HG03103 (cell line): ENCODE measurements around the gene BPHL.
A peak's percentile ranks its signal among the peaks of the same experiment; 100 is the strongest.
"Not testable (repeated sequence)": the region's sequence is repeated elsewhere in the genome, so short reads cannot be mapped to it uniquely, and the experiment has no call there.

Experiments
- ATAC-seq: cut with Tn5 transposase; IDR thresholded peaks from one replicate; pipeline ENCODE4 v1.9.1; 2021; ENCODE audit warnings: low read depth; ENCODE audit not compliant: unreplicated experiment

BPHL gene

DNA sequence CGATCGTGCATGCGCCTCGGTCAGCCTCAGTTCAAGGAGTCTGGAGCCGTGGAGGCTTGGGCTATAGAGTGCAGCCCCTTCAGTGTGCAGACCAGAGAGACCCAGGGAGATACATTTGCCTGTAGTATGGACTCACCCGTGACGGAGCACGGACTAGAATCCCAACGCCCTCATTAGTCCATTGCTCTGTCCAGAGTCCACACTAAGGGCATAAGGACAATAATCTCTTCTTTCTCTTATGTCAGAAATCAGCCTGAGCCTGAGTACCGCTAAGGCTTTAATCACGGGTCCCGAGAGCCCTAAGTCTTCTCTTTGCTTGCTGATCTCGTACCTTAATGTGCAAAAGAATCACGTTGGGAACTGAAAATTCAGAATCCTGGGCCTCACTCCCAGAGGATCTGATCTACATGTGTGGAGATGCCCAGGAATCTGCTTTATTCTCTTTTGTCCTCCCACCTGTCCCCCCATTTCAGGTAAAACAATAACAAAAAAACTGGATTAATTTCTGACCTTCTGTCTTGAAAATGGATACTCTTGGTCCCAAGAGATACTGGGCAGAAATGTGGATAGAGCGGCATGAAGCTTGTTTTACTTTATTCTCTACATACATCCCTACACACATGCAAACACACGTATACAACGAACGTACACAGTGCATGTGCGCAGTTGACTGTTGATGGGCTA is 671 bp downstream of the BPHL start:
- ATAC-seq: peak; percentile 27

DNA sequence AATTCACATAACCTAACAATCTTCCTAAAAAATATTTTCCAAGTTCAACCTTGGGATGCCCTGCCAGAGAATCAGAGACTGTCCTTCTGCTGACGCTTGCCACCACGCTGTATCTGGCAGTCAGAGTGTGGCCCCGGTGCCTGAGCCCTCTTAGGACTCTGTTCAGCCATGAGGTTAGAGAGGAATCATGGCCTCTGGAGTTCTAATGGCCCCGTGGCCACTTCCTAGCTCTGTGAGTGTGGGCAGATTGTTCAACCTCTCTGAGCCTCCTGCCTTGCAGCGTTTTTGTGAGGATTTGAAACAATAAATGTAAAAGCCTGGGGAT is 2.2 kb downstream of the BPHL start:
- no peak for ATAC-seq

DNA sequence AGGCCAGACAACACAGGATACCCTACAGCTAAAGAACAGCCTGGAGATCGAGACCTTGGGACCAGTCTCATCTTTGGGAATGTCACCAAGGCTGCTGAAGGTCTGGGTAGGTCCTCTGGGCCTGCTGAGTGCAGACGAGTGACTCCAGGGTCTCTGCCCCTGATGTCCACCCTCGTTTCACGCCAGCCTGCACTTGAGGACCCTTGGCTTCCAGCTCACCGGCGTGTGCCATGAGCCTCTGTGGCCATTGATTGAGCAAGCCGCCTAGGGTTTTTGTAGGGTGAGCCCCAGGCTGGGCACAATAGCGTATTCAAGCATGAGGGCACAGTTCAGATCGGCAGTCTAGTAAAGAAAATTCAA is 4.3 kb downstream of the BPHL start:
- no peak for ATAC-seq

DNA sequence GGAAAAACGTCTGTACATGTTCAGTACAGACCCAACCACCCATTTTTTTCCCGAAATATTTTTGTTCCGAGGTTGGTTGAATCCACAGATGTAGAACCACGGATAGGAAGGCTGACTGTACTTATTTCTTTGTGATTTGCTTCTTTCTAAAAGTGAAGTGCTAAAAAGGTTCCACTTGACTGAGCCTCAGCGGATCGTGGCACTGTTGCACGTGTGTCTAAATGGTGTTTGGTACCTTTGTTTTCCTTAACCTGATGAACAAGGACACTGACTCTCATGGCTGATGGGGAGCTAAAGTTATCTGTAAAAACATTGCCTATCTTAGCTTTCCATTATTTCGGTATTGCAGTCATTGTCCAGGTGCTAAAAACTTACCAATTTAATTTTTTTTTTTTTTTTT is 6.2 kb downstream of the BPHL start:
- no peak for ATAC-seq

DNA sequence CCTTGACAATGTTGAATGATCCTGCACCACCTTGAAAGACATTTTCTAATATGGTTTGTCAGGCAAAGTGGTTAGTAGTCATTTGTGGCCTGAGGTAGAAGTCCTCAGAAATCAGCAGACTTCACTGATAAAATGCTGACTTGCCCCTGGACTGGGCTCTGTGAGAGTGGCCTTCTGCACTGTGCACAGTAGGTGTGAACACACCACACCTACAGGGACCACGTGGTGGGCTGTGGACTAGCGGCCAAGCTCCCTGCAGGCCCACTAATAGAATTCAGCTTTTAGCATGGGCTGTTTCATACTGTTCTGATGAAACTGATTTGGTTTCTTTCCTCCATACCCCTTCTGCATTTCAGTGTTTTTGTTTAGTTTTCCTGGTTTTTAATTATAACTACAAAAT is 7.3 kb downstream of the BPHL start:
- no peak for ATAC-seq

DNA sequence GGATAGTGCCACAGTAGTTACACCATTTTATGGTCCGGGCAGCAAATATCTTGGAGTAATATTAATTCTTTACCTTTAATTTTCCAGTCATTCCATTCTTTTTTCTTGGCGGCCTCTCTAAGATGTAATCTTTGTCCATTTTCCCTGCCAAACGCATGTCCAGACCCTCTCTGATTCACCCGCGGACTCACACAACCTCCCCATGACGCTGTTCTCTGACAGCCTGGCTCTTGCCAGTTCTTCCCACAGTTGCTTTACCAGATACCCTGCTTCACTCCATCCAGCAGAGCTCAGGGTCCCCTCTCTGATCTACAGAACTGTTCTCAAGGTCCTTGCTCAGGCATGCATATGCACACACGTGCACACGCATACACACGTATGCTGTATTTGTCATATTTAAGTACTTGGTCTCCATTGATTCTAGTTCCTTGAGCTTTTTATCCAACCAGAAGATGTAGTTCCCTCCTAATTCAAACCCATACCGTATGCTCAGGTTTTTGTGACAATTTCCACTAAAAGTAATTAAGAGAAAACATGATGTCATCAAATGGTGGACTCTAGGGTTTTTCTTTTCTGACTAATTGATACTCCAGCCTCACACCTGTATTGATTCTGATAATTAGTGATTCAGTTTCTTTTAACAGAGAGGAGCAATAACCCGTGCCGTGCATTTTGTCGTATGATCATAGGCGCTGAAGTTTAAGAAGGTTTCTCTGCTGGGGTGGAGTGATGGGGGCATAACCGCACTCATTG is 10.0 kb downstream of the BPHL start:
- no peak for ATAC-seq

DNA sequence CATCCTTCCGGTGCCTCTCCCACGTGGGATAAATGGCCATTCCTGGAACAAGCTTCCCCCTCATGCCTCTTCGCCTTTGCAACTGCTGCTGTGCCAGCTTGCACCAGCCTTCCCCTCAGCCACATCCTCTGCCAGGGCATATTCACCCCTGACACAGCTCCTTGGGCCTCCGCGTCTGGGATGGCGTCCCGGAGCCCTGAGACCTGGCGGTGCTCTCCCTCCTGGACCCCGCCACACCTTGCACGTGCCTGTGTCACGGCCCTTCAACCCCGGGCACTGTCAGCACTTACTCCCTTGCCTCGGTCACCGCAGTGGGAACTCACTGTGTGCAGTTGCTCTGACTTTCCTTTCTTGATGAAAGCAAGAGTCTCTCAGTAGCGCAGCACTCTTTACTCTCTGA is 13.2 kb downstream of the BPHL start:
- ATAC-seq: no peak

DNA sequence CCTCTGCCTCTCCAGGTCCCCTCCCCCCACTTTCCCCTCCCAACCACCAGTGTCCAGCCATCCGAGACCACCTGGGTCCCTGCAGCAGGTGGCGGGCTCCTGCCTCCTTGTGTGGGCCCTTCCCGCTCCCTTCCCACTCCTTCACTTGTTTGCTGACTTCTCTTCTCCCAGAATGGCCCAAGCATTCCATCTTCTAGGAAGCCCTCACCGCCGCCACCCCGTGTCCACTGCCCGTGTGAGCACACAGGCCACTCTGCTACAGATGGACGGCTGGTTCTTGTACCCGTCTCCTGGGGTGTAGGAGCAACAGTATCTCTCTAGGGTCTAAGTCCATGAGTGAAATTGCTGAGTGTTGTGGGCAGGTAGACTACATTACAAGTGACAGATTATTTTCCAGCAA is 15.0 kb downstream of the BPHL start:
- ATAC-seq: no peak

DNA sequence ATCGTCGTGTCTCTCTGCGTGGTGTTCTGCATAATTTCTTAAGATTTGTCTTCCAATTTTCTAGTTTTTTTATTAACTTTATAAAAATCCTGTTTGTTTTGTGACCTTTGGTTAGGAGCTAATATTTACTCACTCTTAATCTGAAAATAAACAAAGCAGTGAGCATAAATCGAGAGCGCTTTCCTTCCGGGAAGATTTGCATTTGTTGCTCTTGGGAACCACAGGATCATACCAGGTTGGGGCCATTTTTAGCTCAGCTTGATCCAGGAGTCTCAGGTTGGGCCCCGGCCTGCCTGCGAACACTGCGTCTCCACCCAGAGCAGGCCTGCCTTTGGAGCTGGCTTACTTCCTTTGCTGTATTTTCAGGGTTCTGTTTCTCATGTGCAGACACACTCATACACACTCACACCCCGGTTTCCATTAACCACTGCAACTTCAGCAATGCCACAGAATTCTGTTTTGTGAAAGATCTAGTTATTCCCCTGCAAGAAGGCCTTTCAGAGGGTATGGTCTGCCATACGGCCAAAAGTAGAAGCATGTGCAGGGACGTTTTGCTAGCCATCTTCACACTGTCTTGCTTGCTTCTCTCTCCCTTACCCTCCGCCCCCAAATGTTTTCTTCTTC is 17.3 kb downstream of the BPHL start:
- no peak for ATAC-seq

DNA sequence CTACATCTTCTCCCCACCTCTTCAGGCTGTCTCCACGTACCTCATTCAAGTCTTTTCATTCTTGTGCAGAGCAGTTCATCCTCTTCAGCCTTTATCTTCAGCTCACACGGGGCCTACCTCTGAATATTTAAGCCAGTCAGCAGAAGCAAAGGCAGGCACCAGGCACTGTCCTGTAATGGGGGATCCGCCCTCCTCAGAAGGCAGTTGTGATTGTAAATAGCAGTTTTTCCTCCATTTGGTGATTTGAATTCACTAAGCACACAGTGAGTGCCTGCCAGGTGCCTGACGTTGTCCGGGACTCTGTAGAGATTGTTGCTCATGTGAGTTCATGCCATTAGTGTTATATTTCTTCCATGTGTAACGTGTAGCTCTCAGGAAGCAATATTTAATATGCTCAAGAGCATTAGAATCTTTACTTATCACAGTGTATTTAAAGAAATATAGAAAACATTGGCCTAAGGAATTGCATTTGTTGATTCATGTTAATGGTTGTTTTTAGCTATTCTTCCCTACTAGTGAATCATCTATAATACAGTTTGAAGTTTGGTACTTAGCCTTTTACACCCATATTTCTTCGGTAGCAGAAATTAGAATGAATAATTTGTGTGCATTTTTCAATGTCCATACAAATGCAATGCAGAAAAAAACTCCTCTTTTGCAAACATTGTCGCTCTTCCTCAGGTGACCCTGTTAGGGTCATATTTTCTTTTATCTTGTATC is 17.9 kb downstream of the BPHL start:
- no peak for ATAC-seq

DNA sequence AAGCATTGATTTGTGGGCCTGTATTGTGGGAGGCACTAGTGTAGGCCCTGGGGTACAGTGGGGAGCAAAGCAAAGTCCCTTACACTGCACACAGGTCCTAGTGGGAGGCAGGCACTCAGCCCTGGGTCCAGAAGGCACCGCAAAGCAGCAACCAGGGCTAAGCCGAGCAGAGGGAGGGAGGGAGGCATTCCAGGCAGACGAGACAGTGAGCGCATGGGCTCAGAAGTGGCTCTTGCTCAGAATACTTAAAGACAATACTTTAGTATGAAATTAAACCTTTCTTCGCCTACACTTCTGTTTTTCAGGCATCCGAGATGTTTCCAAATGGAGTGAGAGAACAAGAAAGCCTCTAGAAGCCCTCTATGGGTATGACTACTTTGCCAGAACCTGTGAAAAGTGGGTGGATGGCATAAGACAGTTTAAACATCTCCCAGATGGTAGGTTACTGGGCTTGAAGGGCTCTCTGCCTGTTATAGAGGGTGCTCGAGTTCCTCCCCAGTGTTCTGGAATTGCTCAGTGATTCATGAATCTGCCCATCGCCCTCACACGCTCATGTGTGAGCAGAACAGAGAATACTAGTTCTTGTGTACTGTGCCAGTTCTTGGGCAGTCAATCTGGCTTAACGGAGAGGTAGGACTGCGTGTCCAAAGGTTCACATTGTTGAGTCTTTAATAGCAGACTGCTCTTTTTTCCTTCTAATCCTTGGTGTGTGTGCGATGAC is 18.7 kb downstream of the BPHL start:
- no peak for ATAC-seq

DNA sequence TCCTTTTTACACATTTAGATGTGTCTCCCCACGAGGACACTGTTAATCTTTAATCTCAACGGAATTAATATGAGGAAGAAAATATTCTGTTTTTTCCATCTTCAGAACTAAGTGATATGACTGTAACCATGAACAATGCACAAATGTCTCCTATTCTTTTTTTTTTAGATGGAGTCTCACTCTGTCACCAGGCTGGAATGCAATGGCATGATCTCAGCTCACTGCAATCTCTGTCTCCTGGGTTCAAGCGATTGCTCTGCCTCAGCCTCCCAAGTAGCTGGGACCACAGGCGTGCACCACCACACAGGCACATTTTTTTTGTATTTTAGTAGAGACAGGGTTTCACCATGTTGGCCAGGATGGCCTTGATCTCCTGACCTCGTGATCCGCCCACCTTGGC is 19.4 kb downstream of the BPHL start:
- not testable (repeated sequence) for ATAC-seq

DNA sequence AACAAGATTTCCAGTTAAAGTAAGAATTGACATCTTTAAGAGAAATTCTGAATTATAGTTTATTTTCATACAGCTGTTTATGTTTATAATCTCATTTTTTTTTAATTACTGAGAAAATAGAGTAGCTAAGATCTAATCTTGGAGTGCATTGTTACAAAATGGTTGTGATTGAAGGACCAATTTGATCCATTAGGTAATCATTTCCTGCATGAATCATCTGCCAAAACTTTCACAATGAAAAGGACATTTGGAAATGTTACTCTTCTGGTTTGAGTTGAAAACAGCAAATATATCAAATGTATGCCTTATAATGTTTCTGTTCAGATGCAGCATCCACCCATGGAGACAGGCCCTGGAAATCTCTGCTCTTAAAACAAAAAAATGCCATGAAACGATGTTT is 19.8 kb downstream of the BPHL start:
- ATAC-seq: no peak

DNA sequence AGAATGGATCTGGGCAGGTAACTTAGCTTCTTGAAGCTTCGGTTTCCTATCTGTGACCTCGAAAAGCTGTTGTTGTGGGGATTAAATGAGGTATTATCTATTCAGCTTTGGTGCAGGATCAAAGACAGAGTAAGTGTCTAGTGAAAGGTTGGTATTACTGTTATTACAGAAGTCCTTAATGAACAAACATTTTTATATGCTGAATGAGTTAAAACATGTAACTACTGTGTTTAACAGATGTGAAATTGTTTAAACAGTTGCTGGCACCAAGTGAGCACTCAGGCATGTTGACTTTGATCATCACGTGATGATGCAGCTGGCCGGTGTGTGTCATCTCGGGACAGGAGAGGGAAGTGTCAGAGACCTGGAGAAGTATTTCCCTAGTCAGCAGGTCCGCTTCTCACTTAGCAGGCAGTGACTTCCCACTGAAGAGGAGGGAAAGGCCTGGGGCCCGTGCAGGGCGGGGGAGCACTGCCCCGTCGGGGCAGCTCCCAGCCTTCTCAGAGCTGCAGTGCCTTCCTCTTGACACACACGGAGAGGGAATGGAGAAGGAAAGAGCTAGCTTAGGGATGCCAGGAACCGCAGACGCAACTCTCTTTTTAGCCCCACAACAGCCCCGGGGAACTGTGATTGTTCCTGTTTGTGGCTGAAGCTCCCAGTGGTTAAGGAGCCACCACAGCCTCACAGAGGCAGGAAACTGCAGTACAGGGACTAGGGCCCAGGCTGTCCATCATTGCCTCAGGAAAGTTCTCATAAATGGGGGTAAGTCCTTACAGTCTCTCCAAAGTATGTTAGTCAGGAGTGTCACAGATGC is 20.8 kb downstream of the BPHL start:
- no peak for ATAC-seq

DNA sequence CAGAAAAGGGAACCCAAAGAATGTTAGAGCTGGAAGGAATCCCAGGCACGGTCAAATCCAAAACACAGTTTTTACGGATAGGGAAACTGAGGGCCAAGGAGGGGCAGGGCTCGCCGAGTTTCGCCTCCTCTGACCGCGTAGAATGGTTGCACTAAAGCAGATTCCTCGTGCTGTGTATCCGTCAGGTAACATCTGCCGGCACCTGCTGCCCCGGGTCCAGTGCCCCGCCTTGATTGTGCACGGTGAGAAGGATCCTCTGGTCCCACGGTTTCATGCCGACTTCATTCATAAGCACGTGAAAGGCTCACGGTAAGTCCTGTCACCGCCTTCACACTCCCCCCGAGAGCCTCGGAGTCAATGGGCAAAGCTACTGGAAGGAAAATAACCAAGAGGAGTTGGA is 21.7 kb downstream of the BPHL start:
- ATAC-seq: no peak

DNA sequence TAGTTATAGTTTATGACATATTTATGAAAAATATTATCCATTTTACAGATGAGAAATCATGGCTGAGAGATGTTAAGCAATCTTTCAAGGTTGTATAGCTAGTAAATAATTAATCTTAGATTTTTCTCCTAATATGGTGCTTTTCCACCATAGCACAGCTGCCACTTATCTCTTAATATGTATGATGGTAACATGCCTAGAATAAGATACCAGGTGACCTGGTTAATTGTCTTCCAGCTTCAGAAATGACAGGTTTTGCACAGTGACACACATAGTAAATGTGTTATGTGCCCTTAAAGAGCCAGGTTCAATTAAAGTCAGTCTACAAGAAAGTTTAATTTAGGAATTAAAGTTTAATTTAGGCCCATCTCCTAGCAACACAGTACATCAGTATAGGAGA is 24.0 kb downstream of the BPHL start:
- no peak for ATAC-seq

DNA sequence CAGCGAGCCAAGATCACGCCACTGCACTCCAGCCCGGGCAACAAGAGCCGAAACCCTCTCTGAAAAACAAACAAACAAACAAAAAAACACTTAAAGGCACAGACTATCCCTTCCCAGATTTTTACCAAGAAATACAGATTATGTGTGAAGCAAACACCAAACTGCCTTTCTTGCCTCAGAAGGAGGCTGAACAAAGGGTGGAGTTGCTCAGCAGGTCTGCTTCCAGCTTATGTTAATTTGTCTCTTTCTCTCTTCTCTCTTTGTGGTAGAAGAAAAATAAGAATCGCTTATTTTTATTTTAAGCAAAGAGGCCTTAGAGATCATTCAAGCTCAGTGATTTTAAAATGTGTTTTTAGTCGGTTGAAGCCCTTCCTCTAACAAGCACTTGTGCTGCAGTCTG is 24.6 kb downstream of the BPHL start:
- no peak for ATAC-seq

DNA sequence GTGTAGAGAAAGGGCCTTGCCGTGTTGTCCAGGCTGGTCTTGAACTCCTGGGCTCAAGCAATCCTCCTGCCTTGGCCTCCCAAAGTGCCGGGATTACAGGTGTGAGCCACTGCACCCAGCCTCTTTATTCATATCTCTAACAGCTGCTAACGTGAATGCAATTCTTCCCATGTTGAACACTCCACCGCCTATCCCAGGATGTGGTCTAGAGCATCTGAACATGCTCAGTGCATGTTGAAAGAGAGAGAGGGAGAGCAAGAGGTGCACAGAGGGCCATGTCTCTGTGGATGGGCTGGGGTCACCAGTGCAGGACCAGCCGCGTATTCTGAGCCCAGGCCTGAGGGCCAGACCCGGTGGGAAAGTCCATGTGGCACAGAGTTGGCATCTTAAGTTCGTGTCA is 26.1 kb downstream of the BPHL start:
- ATAC-seq: no peak

DNA sequence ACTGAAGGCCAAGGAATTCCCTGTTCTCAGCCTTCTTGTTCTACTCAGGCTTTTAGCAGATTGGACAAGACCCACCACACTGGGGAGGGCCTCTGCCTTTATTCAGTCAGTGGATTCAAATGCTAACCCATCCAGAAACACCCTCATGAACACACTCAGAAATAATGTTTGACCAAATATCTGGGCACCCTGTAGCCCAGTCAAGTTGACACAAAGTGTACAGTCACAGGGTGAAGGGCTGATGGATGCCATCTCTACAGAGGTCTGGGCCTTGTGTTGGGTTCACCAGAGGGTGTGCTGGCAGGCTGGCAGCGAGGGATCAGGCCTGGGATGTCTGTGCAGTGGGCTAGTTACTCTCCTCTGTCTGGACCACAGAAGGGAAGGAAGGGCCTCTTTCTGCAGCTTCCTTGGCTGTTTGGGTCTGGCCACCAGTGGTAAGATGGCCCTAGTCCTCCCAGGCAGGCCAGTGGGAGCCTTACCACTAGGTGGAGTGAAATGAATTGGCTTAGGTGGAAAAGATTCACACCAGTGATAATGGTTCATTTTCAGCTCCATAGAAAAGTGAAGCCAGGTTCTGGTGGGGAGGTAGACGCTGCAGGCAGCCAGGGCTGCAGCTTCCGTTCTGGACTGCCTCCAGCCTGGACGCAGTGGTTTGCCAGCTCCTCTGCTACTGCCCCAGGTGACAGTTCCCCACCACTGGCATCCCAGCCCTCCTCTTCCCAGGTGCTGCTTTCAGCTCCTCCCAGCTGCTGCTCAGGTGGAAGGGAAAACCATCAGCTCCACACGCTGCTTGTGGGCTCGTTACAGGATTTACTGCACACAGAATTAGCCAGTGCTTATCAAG is 29.6 kb downstream of the BPHL start:
- no peak for ATAC-seq
